ENCODE results near the gene MAP3K2. TPM values are rescaled to one million over a fixed set of nuclear protein-coding genes. Genes with fewer than 3 reads are reported as not detected.

The MAP3K2 gene
- total and polyA plus RNA-seq, 2 experiments from 2014 or later, result 10.2 to 23.5 TPM

DNA sequence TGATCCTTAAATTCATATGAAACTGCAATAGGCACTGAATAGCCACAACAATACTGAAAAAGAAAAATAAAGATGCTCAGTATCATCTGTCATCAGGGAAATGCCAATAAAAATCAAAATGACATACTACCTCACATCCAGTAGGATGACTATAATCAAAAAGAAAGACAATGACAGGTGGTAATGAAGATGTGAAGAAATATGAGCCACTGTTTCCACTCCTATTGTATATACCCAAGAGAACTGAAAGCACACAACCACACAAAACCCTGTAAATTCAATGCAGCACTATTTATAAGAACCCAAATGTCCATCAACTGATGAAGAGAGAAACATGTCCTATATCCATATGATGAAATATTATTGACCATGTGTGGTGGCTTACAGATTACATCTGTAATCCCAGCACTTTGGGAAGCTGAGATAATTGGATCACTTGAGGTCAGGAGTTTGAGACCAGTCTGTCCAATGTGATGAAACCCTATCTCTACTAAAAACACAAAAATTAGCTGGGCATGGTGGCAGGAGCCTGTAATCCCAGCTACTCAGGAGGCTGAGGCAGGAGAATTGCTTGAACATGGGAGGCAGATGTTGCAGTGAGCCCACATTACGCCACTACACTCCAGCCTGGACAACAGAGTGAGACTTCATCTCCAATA lies 39.9 kb downstream of the MAP3K2 start (continued):
- TF ChIP-seq, protein P1, sequence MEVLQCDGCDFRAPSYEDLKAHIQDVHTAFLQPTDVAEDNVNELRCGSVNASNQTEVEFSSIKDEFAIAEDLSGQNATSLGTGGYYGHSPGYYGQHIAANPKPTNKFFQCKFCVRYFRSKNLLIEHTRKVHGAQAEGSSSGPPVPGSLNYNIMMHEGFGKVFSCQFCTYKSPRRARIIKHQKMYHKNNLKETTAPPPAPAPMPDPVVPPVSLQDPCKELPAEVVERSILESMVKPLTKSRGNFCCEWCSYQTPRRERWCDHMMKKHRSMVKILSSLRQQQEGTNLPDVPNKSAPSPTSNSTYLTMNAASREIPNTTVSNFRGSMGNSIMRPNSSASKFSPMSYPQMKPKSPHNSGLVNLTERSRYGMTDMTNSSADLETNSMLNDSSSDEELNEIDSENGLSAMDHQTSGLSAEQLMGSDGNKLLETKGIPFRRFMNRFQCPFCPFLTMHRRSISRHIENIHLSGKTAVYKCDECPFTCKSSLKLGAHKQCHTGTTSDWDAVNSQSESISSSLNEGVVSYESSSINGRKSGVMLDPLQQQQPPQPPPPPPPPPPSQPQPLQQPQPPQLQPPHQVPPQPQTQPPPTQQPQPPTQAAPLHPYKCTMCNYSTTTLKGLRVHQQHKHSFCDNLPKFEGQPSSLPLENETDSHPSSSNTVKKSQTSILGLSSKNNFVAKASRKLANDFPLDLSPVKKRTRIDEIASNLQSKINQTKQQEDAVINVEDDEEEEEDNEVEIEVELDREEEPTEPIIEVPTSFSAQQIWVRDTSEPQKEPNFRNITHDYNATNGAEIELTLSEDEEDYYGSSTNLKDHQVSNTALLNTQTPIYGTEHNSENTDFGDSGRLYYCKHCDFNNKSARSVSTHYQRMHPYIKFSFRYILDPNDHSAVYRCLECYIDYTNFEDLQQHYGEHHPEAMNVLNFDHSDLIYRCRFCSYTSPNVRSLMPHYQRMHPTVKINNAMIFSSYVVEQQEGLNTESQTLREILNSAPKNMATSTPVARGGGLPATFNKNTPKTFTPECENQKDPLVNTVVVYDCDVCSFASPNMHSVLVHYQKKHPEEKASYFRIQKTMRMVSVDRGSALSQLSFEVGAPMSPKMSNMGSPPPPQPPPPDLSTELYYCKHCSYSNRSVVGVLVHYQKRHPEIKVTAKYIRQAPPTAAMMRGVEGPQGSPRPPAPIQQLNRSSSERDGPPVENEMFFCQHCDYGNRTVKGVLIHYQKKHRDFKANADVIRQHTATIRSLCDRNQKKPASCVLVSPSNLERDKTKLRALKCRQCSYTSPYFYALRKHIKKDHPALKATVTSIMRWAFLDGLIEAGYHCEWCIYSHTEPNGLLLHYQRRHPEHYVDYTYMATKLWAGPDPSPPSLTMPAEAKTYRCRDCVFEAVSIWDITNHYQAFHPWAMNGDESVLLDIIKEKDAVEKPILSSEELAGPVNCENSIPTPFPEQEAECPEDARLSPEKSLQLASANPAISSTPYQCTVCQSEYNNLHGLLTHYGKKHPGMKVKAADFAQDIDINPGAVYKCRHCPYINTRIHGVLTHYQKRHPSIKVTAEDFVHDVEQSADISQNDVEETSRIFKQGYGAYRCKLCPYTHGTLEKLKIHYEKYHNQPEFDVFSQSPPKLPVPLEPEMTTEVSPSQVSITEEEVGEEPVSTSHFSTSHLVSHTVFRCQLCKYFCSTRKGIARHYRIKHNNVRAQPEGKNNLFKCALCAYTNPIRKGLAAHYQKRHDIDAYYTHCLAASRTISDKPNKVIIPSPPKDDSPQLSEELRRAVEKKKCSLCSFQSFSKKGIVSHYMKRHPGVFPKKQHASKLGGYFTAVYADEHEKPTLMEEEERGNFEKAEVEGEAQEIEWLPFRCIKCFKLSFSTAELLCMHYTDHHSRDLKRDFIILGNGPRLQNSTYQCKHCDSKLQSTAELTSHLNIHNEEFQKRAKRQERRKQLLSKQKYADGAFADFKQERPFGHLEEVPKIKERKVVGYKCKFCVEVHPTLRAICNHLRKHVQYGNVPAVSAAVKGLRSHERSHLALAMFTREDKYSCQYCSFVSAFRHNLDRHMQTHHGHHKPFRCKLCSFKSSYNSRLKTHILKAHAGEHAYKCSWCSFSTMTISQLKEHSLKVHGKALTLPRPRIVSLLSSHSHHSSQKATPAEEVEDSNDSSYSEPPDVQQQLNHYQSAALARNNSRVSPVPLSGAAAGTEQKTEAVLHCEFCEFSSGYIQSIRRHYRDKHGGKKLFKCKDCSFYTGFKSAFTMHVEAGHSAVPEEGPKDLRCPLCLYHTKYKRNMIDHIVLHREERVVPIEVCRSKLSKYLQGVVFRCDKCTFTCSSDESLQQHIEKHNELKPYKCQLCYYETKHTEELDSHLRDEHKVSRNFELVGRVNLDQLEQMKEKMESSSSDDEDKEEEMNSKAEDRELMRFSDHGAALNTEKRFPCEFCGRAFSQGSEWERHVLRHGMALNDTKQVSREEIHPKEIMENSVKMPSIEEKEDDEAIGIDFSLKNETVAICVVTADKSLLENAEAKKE (CRISPR knock-in tag; IDR thresholded peaks at IDR 0.05), result no peak
- TF ChIP-seq ZNF114 (CRISPR knock-in tag; IDR thresholded peaks at IDR 0.05), result no peak
- TF ChIP-seq STAT1 (IDR thresholded peaks at IDR 0.05; ENCODE audit: unreplicated experiment), result no peak
- TF ChIP-seq JUNB (IDR thresholded peaks at IDR 0.05; ENCODE audit: unreplicated experiment), result no peak
- no peak for TF ChIP-seq NANOG (IDR thresholded peaks at IDR 0.05; ENCODE audit: borderline replicate concordance)

DNA sequence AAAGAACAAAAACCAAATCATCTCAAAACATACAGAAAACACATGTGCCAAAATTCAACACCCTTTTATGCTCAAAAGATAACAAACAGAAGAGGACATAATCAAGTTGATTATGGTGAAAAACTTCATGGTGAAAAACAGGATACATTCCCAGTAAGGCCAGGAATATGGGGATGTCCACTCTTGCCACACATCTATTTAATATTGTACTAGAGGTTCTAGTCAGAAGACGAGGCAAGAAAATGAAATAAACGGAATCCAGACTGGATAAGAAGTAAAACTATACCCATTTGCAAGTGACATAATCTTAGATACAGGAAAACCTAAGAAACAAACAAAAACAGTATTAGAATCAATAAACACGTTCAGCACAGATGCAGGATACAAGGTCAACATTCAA lies 40.8 kb downstream of the MAP3K2 start:
- DNase-seq (ENCODE audit: low spot score), result no peak
- H3K36me3 ChIP-seq (ENCODE audit: insufficient read depth), result no peaks in the 10 kb centered on the region
- peaks cover 2% of the 10 kb centered on the region; the same call in 2 of the 3 replicates for H3K36me3 Mint-ChIP-seq (ENCODE audit: low read depth)
- no peaks in the 10 kb centered on the region for H3K4me1 ChIP-seq (ENCODE audit: insufficient read depth)
- peaks cover 78% of the 10 kb centered on the region for H3K79me2 ChIP-seq (replicated peaks; ENCODE audit: insufficient read depth)
- H3K4me2 ChIP-seq, result no peak overlapping the region
- no peaks in the 10 kb centered on the region for H3F3A ChIP-seq (replicated peaks; ENCODE audit: low read depth)
- H3K9me2 ChIP-seq (ENCODE audit: insufficient read depth), result no peaks in the 10 kb centered on the region
- peaks cover 2% of the 10 kb centered on the region; the same call in 2 of the 3 replicates for H3K9me3 Mint-ChIP-seq
- no peak for ATAC-seq
- no peak overlapping the region for H3K4me3 Mint-ChIP-seq
- TF ChIP-seq STAT1 (IDR thresholded peaks at IDR 0.05; ENCODE audit: unreplicated experiment), result no peak
- no peak for TF ChIP-seq ZNF114 (CRISPR knock-in tag; IDR thresholded peaks at IDR 0.05)
- TF ChIP-seq CREB1 (CRISPR knock-in tag; IDR thresholded peaks at IDR 0.05; ENCODE audit: low read depth), result no peak
- TF ChIP-seq NANOG (IDR thresholded peaks at IDR 0.05; ENCODE audit: borderline replicate concordance), result no peak
- TF ChIP-seq JUNB (IDR thresholded peaks at IDR 0.05; ENCODE audit: unreplicated experiment), result no peak
- TF ChIP-seq ZNF331 (CRISPR knock-in tag; IDR thresholded peaks at IDR 0.05; ENCODE audit: low read depth), result no peak
- TF ChIP-seq, protein P2, sequence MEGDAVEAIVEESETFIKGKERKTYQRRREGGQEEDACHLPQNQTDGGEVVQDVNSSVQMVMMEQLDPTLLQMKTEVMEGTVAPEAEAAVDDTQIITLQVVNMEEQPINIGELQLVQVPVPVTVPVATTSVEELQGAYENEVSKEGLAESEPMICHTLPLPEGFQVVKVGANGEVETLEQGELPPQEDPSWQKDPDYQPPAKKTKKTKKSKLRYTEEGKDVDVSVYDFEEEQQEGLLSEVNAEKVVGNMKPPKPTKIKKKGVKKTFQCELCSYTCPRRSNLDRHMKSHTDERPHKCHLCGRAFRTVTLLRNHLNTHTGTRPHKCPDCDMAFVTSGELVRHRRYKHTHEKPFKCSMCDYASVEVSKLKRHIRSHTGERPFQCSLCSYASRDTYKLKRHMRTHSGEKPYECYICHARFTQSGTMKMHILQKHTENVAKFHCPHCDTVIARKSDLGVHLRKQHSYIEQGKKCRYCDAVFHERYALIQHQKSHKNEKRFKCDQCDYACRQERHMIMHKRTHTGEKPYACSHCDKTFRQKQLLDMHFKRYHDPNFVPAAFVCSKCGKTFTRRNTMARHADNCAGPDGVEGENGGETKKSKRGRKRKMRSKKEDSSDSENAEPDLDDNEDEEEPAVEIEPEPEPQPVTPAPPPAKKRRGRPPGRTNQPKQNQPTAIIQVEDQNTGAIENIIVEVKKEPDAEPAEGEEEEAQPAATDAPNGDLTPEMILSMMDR (conservative IDR thresholded peaks at IDR 0.05; ENCODE audit: low read depth in 2 of 2), result no peak
- TF ChIP-seq EZH2phosphoT487 (IDR thresholded peaks at IDR 0.05; ENCODE audit: unreplicated experiment), result no peak
- H4K20me1 ChIP-seq (replicated peaks; ENCODE audit: insufficient read depth), result 0 out of 2 replicates have a peak, but pooled peaks cover 6% of the 10 kb centered on the region
- H3K27me3 ChIP-seq (ENCODE audit: insufficient read depth), result no peaks in the 10 kb centered on the region
- H2AFZ ChIP-seq, result no peak overlapping the region
- no peak overlapping the region for H3K4me3 ChIP-seq
- H3K27ac ChIP-seq (ENCODE audit: low read depth), result no peak overlapping the region
- peaks cover 2% of the 10 kb centered on the region; the same call in 1 of the 3 replicates for H3K4me1 Mint-ChIP-seq
- no peaks in the 10 kb centered on the region for H3K27me3 Mint-ChIP-seq (ENCODE audit: insufficient read depth, low read depth, poor library complexity)
- H3K27ac Mint-ChIP-seq, result no peak overlapping the region
